GM15510 (cell line): ENCODE data around the gene DEXI.

Experiments used
- POLR2A ChIP-seq: IDR thresholded peaks from 3 replicates; pipeline ENCODE4 v1.6.1; 2011; ENCODE audit warnings: borderline replicate concordance; ENCODE audit not compliant: insufficient read length; ENCODE audit errors: extremely low read depth

Gene DEXI

DNA sequence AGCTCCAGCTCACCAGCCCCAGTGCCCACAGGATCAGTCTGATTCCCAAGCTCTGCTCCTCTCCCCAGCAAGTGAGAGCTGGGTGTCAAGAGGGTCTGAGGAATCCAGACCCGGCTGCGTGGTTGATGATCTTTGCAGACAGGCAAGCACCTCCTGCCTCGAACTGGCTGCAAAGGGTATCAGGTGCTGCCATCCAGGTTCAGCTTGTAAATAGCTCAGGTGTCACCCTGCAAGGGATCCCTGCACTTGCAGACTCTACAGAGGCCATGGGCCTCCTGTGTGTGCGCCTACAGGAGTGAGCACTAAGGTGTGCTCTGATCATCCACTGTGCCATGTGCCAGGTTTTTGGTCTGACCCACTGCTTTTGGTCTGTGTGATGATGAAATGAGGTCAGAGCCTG, 16.2 kb downstream of the DEXI start:
- TF ChIP-seq POLR2A: no peak

DNA sequence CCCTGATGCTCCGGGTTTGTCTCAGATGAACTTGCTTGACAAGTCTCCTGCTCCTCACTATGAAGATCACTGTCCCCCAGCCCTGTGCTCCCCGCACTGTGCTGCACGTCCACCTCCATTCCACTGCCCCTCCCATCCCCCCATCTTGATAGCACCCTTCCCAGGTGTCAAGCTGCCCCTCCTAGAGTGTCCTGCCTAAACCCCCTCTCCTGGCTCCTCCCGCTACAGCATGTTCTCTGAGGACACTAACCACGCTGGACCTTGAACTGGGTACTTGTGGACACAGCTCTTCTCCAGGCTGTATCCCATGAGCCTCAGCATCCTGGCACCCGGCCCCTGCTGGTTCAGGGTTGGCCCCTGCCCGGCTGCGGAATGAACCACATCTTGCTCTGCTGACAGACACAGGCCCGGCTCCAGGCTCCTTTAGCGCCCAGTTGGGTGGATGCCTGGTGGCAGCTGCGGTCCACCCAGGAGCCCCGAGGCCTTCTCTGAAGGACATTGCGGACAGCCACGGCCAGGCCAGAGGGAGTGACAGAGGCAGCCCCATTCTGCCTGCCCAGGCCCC, 18.5 kb downstream of the DEXI start:
- no peak for TF ChIP-seq POLR2A

DNA sequence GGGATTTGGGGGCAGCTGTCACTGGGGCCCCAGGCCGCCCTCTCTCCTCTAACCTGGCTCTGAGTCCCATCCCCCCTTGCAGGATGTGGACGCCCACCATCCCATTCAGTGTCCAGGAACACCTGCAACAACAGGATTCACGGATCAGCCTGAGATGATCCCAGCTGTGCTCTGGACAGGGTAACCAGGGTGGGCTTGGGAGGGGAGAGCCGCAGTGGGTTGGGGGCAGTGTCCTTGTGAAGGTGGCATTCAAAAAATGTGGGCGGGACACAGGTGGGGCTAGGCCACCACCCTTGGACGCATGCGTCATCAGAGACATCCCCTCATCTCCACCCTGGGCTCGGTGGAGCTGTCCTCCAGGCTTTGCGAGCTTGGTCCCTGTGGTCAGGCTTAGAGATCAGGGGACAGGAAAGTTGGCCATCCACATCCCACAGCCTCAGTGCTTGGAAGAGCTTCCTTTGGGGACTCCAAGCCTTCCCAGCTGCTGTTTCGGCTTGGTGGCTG, 19.1 kb downstream of the DEXI start:
- peak; percentile 16 for TF ChIP-seq POLR2A

DNA sequence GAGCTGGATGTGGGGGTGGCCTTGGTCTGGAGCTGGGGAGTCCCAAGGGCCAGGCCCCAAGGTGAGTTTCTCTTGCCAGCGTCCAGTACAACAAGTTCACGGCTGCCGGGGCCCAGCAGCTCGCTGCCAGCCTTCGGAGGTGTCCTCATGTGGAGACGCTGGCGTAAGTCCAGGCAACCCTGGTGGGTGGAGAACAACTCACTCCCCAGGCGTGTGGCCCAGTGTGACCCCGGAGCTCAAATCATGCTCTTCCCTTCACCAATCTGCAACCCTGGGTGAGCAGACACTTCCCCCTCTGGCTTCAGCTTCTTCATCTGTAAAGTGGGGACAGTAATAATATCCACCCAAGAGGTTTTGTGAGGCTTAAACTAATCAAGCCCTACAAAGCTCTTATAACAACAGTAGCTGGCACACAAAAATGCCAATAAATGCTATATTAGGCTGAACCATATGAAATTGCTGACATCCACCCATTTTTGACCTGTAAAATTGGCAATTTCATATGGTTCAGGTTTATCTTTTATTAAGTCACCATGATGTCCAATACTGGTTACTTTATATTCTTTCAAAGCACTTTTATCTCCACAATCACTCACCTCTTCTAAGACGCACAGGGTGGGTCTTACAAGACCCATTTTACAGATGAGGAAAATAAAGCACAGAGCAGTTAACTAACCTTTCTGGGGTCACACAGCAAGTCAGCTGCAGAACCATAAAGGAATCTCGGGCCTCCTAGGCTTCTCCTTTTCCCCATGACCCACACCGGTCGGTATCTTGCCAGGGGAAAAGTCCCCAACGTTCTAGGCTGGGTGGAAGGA, 19.7 kb downstream of the DEXI start:
- TF ChIP-seq POLR2A: no peak

DNA sequence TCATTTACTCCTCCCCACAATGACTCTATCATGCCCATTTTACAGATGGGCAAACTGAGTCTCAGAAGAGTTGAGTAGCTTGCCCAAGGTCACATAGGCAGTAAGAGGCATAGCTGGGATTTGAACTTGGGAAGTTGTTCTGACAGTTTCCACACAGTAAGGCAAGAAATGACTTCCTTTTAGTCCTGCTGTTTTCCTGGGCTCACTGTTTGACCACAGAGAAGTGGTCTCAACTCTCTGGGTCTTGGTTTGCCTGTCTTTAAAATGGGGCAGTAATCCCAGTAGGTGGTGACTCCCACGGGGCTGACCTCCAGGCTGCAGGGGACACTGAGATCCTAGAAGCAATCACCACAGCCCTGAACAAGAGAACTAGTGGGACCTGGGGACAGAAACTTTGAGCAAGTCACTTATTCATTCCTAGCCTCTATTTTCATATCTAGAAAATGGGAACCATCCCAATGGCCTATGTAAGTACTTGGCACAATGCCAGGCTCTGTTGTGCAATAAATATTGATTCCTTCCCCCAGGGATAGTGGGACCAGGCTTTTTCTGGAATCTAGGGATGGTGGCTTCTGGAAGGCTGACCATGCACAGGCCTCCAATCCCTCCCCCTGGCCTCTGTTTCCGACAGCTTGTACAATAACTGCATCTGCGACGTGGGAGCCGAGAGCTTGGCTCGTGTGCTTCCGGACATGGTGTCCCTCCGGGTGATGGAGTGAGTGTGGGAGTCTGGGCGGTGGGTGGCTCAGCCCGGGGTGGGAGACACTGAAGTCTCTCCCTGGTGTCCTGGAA, 20.5 kb downstream of the DEXI start:
- no peak for TF ChIP-seq POLR2A

DNA sequence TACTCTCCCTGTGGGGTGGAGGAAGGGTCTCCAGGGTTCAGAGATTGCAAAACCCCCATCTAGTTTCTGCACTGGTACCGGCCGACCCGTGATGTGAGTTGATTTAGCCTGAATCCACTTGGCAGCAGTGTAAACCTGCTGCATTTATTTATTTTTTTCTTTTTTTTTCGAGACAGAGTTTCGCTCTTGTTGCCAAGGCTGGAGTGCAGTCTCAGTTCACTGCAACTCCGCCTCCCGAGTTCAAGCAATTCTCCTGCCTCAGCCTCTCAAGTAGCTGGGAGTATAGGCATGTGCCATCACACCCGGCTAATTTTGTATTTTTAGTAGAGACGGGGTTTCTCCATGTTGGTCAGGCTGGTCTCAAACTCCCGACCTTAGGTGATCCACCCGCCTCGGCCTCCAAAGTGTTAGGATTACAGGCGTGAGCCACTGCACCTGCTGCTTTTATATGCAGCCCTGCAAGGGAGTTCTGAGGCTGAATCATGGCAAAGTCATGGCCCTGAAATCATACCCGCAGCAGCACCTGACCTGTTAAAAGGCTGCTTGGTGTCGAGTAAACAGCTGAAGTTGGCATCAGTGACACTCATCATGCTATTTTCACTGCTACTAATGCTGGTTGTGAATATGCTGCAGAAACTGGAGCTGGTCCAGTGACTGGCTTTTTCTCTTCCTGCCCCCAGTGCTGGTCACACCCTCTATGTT, 21.4 kb downstream of the DEXI start:
- TF ChIP-seq POLR2A: no peak

DNA sequence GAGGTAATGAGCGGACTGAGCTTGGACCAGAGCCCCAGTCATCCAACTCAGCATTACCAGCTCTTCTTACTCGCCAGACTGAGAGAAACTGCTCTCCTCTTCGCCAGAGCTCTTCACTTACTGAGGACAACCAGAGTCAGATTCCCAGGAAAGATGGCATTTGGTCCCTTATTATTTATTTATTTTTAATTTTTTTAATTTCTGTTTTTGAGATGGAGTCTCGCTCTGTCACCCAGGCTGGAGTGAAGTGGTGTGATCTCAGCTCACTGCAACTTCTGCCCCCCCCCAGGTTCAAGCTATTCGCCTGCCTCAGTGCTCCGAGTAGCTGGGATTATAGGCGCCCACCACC, 23.3 kb downstream of the DEXI start:
- no peak for TF ChIP-seq POLR2A

DNA sequence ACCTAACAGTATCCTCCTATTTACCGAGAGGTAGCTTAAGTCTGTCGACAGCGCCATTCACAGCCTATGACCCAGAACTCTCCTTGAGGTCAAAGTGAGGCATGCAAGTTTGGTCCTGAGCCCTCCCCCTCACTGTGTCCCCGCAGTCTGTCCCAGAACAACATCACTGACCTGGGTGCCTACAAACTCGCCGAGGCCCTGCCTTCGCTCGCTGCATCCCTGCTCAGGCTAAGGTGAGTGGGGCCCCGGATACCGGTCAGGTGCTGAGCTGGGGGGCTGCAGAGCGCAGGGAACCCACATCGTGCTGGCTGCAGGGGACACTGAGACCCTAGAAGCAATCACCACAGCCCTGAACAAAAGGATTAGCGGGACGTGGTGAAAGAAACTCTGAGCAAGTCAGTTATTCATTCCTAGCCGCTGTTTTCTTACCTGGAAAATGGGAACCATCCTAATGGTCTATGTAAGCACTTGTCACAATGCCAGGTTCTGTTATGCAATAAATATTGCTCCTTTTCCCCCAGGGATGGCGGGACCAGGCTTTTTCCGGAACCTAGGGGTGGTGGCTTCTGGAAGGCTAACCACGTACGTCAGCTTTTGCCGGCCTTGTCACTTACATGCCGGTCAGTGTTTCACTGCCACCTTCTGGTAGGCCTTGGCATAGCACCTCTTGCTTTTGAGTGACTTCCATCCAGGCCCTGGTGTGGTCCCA, 23.8 kb downstream of the DEXI start:
- TF ChIP-seq POLR2A: peak; percentile 16

DNA sequence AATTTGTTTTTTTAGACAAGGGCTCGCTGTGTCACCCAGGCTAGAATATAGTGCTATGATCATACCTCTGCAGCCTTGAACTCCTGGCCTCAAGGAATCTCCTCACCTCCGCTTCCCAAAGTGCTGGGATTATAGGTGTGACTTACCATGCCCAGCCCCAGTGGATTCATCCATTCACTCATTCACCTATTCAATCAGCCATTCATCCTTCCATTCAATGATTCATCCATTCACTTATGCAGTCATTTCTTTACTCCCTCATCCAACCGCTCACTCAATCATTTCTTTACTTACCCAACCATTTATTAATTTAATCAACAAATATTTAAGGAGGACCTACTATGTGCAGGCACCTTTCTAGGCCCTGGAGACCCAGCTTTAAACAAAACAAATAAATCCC, 25.7 kb downstream of the DEXI start:
- no peak for TF ChIP-seq POLR2A

DNA sequence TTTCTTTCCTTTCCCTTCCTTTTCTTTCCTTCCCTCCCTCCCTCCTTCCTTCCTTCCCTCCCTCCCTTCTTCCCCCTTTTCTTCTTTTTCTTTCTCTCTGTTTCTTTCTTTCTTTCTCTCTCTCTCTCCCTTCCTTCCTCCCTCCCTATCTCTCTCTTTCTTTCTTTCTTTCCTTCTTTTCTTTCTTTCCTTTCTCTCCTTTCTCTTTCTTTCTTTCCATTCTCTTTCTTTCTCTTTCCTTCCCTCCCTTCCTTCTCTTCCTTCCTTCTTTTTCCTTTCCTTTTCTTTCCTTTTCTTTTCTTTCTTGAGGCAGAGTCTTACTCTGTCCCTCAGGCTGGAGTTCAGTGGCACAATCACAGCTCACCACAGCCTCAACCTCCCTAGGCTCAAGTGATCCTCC, 31.0 kb downstream of the DEXI start:
- no peak for TF ChIP-seq POLR2A

DNA sequence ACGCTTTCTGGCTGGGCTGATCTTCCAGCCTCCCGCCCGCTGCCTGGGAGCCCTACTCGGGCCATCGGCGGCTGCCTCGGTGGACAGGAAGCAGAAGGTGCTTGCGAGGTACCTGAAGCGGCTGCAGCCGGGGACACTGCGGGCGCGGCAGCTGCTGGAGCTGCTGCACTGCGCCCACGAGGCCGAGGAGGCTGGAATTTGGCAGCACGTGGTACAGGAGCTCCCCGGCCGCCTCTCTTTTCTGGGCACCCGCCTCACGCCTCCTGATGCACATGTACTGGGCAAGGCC, 34.6 kb downstream of the DEXI start:
- TF ChIP-seq POLR2A: no peak

DNA sequence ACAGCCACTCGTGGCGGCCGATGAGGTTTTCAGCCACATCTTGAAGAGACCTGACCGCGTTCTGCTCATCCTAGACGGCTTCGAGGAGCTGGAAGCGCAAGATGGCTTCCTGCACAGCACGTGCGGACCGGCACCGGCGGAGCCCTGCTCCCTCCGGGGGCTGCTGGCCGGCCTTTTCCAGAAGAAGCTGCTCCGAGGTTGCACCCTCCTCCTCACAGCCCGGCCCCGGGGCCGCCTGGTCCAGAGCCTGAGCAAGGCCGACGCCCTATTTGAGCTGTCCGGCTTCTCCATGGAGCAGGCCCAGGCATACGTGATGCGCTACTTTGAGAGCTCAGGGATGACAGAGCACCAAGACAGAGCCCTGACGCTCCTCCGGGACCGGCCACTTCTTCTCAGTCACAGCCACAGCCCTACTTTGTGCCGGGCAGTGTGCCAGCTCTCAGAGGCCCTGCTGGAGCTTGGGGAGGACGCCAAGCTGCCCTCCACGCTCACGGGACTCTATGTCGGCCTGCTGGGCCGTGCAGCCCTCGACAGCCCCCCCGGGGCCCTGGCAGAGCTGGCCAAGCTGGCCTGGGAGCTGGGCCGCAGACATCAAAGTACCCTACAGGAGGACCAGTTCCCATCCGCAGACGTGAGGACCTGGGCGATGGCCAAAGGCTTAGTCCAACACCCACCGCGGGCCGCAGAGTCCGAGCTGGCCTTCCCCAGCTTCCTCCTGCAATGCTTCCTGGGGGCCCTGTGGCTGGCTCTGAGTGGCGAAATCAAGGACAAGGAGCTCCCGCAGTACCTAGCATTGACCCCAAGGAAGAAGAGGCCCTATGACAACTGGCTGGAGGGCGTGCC, 35.1 kb downstream of the DEXI start:
- peak; percentile 25 for TF ChIP-seq POLR2A

DNA sequence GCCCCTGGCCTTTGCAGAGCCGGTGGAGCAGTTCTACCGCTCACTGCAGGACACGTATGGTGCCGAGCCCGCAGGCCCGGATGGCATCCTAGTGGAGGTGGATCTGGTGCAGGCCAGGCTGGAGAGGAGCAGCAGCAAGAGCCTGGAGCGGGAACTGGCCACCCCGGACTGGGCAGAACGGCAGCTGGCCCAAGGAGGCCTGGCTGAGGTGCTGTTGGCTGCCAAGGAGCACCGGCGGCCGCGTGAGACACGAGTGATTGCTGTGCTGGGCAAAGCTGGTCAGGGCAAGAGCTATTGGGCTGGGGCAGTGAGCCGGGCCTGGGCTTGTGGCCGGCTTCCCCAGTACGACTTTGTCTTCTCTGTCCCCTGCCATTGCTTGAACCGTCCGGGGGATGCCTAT, 35.8 kb downstream of the DEXI start:
- TF ChIP-seq POLR2A: peak; percentile 24

DNA sequence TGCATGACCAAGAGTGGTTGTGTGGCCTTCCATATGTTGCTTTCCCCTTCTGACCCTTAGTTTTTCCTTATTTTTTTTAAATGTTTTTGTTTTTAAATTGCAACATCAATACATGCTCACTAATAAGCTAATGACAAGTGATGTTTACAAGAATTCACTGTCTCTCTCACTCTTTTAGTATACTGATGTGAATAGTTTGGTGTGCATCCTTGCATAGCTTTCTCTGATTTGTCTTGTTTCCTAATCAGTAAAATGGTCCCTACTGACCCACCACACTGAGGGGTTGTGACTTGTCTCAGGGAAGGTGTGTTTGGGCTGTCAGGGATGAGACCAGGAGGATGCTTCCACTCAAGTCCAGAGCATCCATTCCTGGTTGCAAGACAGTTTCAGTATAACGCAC, 39.3 kb downstream of the DEXI start:
- TF ChIP-seq POLR2A: no peak
